Measurements from ENCODE around the gene ZNF614.
"Not testable (repeated sequence)": the region's sequence is repeated elsewhere in the genome, so short reads cannot be mapped to it uniquely, and the experiment has no call there.

Gene ZNF614

GRCh38 chr19:51986309-51987291 lies 41.6 kb downstream of the ZNF614 start, which contains the start of gene ZNF350:
ZNF350 (minus strand) TSS chr19:51986840; CDS start chr19:51974360, 12,480 bp downstream.
- DNase-seq = peak; percentile 92

GRCh38 chr19:51983361-51983760 lies 44.8 kb downstream of the ZNF614 start:
- no peak for DNase-seq

GRCh38 chr19:51980926-51981325 lies 47.3 kb downstream of the ZNF614 start:
- not testable (repeated sequence) for DNase-seq

- DNase-seq = no peak
Measured at GRCh38 chr19:51980116-51980736, 48.0 kb downstream of the ZNF614 start.

- no peak for DNase-seq
Measured at GRCh38 chr19:51978882-51979281, 49.3 kb downstream of the ZNF614 start.

- no peak for DNase-seq
Measured at GRCh38 chr19:51977346-51977745, 50.8 kb downstream of the ZNF614 start.

- DNase-seq = no peak
Measured at GRCh38 chr19:51976852-51977251, 51.3 kb downstream of the ZNF614 start.

GRCh38 chr19:51975787-51976186 lies 52.4 kb downstream of the ZNF614 start:
- DNase-seq = not testable (repeated sequence)

GRCh38 chr19:51971624-51972023 lies 56.6 kb downstream of the ZNF614 start:
- DNase-seq = no peak

GRCh38 chr19:51970718-51971117 lies 57.5 kb downstream of the ZNF614 start:
- no peak for DNase-seq

GRCh38 chr19:51965583-51965982 lies 62.6 kb downstream of the ZNF614 start:
- no peak for DNase-seq
